GM21390 (cell line): ENCODE measurements around the gene FRMD5.

Source experiments
- ATAC-seq: cut with Tn5 transposase; IDR thresholded peaks from one replicate; pipeline ENCODE4 v1.9.1; 2021; ENCODE audit not compliant: unreplicated experiment

The FRMD5 gene

GRCh38 chr15:44096596-44096995 lies 98.5 kb downstream of the FRMD5 start:
- ATAC-seq: no peak

GRCh38 chr15:44094781-44095180 lies 100.3 kb downstream of the FRMD5 start:
- ATAC-seq: no peak

GRCh38 chr15:44093836-44094235 lies 101.2 kb downstream of the FRMD5 start:
- no peak for ATAC-seq

GRCh38 chr15:44092221-44092620 lies 102.8 kb downstream of the FRMD5 start:
- no peak for ATAC-seq

- ATAC-seq: no peak
These were observed 107.2 kb downstream of the FRMD5 start for GRCh38 chr15:44087578-44088465.

GRCh38 chr15:44084770-44085169 lies 110.3 kb downstream of the FRMD5 start:
- no peak for ATAC-seq

- ATAC-seq: no peak
These were observed 110.9 kb downstream of the FRMD5 start for GRCh38 chr15:44084171-44084570.

- no peak for ATAC-seq
These were observed 112.4 kb downstream of the FRMD5 start for GRCh38 chr15:44082558-44083157.

- no peak for ATAC-seq
These were observed 113.8 kb downstream of the FRMD5 start for GRCh38 chr15:44081026-44082013.

- ATAC-seq: no peak
These were observed 119.5 kb downstream of the FRMD5 start for GRCh38 chr15:44075535-44075934.

GRCh38 chr15:44069489-44069888 lies 125.6 kb downstream of the FRMD5 start:
- no peak for ATAC-seq

GRCh38 chr15:44068347-44068746 lies 126.7 kb downstream of the FRMD5 start:
- ATAC-seq: no peak

- ATAC-seq: no peak
These were observed 128.8 kb downstream of the FRMD5 start for GRCh38 chr15:44066211-44066827.

- ATAC-seq: no peak
These were observed 130.4 kb downstream of the FRMD5 start for GRCh38 chr15:44064706-44065105.

GRCh38 chr15:44058126-44058525 lies 136.9 kb downstream of the FRMD5 start:
- ATAC-seq: no peak

GRCh38 chr15:44045661-44046060 lies 149.4 kb downstream of the FRMD5 start:
- ATAC-seq: no peak

- ATAC-seq: no peak
These were observed 149.9 kb downstream of the FRMD5 start for GRCh38 chr15:44045217-44045616.

GRCh38 chr15:44038755-44039191 lies 156.3 kb downstream of the FRMD5 start:
- no peak for ATAC-seq

- ATAC-seq: no peak
These were observed 159.0 kb downstream of the FRMD5 start for GRCh38 chr15:44035781-44036699.
